H1 (cell line): Measurements from ENCODE around the gene RAP1GDS1.

Source experiments
- CREB1 ChIP-seq: IDR thresholded peaks from 2 replicates; pipeline ENCODE4 v1.6.1; 2012; ENCODE audit warnings: inconsistent platforms
- CTCF ChIP-seq, 3 experiments: IDR thresholded peaks; 1 replicate in 2 of 3; 2 replicates in 1 of 3; pipeline versions ENCODE4 v1.5.1 to v1.6.1; 2011; ENCODE audit warnings: low read length in 3 of 3, mild to moderate bottlenecking in 3 of 3, inconsistent platforms in 2 of 3, low read depth in 1 of 3, moderate library complexity in 1 of 3; ENCODE audit not compliant: insufficient read depth in 1 of 3; ENCODE audit errors: control extremely low read depth in 1 of 3
- EP300 ChIP-seq, 2 experiments: IDR thresholded peaks; 1 replicate in 1 of 2; 2 replicates in 1 of 2; pipeline ENCODE4 v1.6.1; 2011 to 2012; ENCODE audit warnings: low read depth in 2 of 2, low read length in 2 of 2, mild to moderate bottlenecking in 2 of 2, borderline replicate concordance in 1 of 2, inconsistent platforms in 1 of 2, moderate library complexity in 1 of 2
- EZH2 ChIP-seq: fragments of 200-600 bp; sonication (generic); IDR thresholded peaks from 2 replicates; pipeline ENCODE4 v1.7.1; 2012; ENCODE audit warnings: low read depth, mild to moderate bottlenecking, moderate library complexity, low read length, inconsistent platforms; ENCODE audit not compliant: severe bottlenecking
- JUN ChIP-seq: IDR thresholded peaks from 2 replicates; pipeline ENCODE4 v1.6.1; 2011; ENCODE audit warnings: low read depth, mild to moderate bottlenecking, improper control_type of control experiment, low read length
- POLR2A ChIP-seq, 2 experiments: IDR thresholded peaks; 1 replicate in 1 of 2; 2 replicates in 1 of 2; pipeline ENCODE4 v1.6.1; 2011; ENCODE audit warnings: low read depth in 2 of 2, low read length in 2 of 2, mild to moderate bottlenecking in 2 of 2; ENCODE audit errors: control extremely low read depth in 1 of 2
- RAD21 ChIP-seq, 2 experiments: IDR thresholded peaks in 1 of 2; conservative IDR thresholded peaks in 1 of 2; 2 replicates each; pipeline ENCODE4 v1.6.1; 2011; ENCODE audit warnings: low read depth in 2 of 2, low read length in 2 of 2, improper control_type of control experiment in 1 of 2, inconsistent platforms in 1 of 2, mild to moderate bottlenecking in 1 of 2, moderate library complexity in 1 of 2
- YY1 ChIP-seq: IDR thresholded peaks from 2 replicates; pipeline ENCODE4 v1.6.1; 2011; ENCODE audit warnings: low read depth, mild to moderate bottlenecking, low read length
- TF ChIP-seq, protein P1 (sequence below): IDR thresholded peaks from 2 replicates; pipeline ENCODE4 v1.6.1; 2012; ENCODE audit warnings: low read length, inconsistent platforms

DNA sequence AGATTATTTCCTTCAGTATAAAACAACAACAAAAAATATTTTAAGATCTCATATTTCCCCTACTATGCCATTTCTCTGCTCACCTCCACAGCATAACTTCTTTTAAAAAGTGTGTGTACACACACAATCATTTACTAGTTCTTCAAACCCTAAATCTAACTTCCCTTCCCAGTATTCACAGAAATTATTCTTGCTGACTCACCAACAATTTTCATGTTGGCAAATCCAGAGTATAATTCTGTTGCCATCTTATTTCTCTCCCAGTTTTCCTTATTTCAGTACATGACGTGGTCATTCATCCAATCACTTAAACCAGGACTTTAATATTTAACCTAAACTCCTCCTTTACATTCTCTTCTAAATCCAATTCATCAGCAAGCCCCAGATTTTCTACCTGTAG is 11.4 kb upstream of the RAP1GDS1 start:
- TF ChIP-seq YY1 (no peak), EZH2 (no peak), EP300 (IDR thresholded peaks at IDR 0.05; ENCODE audit: borderline replicate concordance in 1 of 2, low read depth in 2 of 2, low read length in 2 of 2) (no peak), CTCF (IDR thresholded peaks at IDR 0.05; ENCODE audit: control extremely low read depth in 1 of 3, insufficient read depth in 1 of 3, low read depth in 1 of 3, low read length in 3 of 3) (no peak), POLR2A (IDR thresholded peaks at IDR 0.05; ENCODE audit: control extremely low read depth in 1 of 2, low read depth in 2 of 2, low read length in 2 of 2) (no peak), RAD21 (IDR thresholded peaks at IDR 0.05 in 1 of 2, conservative IDR thresholded peaks at IDR 0.05 in 1 of 2; ENCODE audit: low read depth in 2 of 2, low read length in 2 of 2) (no peak), JUN (no peak), CREB1 (no peak)
- TF ChIP-seq, protein P1, sequence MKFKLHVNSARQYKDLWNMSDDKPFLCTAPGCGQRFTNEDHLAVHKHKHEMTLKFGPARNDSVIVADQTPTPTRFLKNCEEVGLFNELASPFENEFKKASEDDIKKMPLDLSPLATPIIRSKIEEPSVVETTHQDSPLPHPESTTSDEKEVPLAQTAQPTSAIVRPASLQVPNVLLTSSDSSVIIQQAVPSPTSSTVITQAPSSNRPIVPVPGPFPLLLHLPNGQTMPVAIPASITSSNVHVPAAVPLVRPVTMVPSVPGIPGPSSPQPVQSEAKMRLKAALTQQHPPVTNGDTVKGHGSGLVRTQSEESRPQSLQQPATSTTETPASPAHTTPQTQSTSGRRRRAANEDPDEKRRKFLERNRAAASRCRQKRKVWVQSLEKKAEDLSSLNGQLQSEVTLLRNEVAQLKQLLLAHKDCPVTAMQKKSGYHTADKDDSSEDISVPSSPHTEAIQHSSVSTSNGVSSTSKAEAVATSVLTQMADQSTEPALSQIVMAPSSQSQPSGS: no peak
